Measurements from ENCODE around the gene P4HA2. TPM values are rescaled to one million over a fixed set of nuclear protein-coding genes. Genes with fewer than 3 reads are reported as not detected.
"Not testable (repeated sequence)": the region's sequence is repeated elsewhere in the genome, so short reads cannot be mapped to it uniquely, and the experiment has no call there.

P4HA2 gene
- total RNA-seq, 2 experiments from 2014 or later: 8.3 to 19.4 TPM

GRCh38 chr5:132183723-132184122 is 43.9 kb downstream of the P4HA2 start:
- no peak for ATAC-seq
- no peak overlapping the region for H3K27ac Mint-ChIP-seq

GRCh38 chr5:132182359-132183040 is 45.2 kb downstream of the P4HA2 start:
- DNase-seq (no peak), ATAC-seq (no peak)
- Mint-ChIP-seq H3K4me3 (no peak overlapping the region), H3K27ac (no peak overlapping the region), H3K4me1 (peaks cover 37% of the 10 kb centered on the region), H3K36me3 (peaks cover 4% of the 10 kb centered on the region), H3K9me3 (ENCODE audit: low read depth) (peaks cover 2% of the 10 kb centered on the region), H3K27me3 (peaks cover 2% of the 10 kb centered on the region)
- CTCF ChIA-PET: interaction anchor here (1.3 kb wide), 1 partner anchor 7 kb away, joined by 3 read pairs; no protein-coding TSS in a partner anchor

More at GRCh38 chr5:132183723-132184122, 43.9 kb downstream of the P4HA2 start:
- H3K9me3 Mint-ChIP-seq (ENCODE audit: low read depth): peaks cover 2% of the 10 kb centered on the region
- CTCF ChIA-PET: no interaction called here
- no peak for DNase-seq
- peaks cover 26% of the 10 kb centered on the region for H3K4me1 Mint-ChIP-seq
- no peak overlapping the region for H3K4me3 Mint-ChIP-seq
- H3K36me3 Mint-ChIP-seq: peaks cover 4% of the 10 kb centered on the region
- peaks cover 6% of the 10 kb centered on the region for H3K27me3 Mint-ChIP-seq

GRCh38 chr5:132181011-132181629 is 46.5 kb downstream of the P4HA2 start:
- no peak for ATAC-seq
- CTCF ChIA-PET: interaction anchor here (0.8 to 5.5 kb wide), 16 partner anchors 9 to 550 kb away, joined by 3 to 41 read pairs (median 4); partner anchors contain the start of genes P4HA2, SLC22A4 and SLC22A5
- Mint-ChIP-seq H3K4me3 (no peak overlapping the region), H3K36me3 (peaks cover 7% of the 10 kb centered on the region), H3K27me3 (peaks cover 2% of the 10 kb centered on the region), H3K9me3 (ENCODE audit: low read depth) (peaks cover 2% of the 10 kb centered on the region), H3K4me1 (peaks cover 49% of the 10 kb centered on the region), H3K27ac (no peak overlapping the region)
- no peak for DNase-seq

- H3K36me3 Mint-ChIP-seq: peaks cover 7% of the 10 kb centered on the region
Measured at GRCh38 chr5:132180134-132180745, 47.4 kb downstream of the P4HA2 start.

GRCh38 chr5:132179405-132179804 is 48.2 kb downstream of the P4HA2 start:
- DNase-seq (peak; percentile 57), ATAC-seq (peak; percentile 66)
- Mint-ChIP-seq H3K27me3 (no peaks in the 10 kb centered on the region), H3K4me3 (peak overlapping the region; percentile 25), H3K4me1 (peaks cover 49% of the 10 kb centered on the region), H3K9me3 (ENCODE audit: low read depth) (peaks cover 2% of the 10 kb centered on the region), H3K27ac (peak overlapping the region; percentile 84), H3K36me3 (peaks cover 7% of the 10 kb centered on the region)
- CTCF ChIA-PET: interaction anchor here (0.6 to 5.5 kb wide), 18 partner anchors 10 to 548 kb away, joined by 3 to 41 read pairs (median 4); no protein-coding TSS in a partner anchor

More at GRCh38 chr5:132180134-132180745, 47.4 kb downstream of the P4HA2 start:
- no peak for DNase-seq
- H3K4me1 Mint-ChIP-seq: peaks cover 49% of the 10 kb centered on the region
- no peaks in the 10 kb centered on the region for H3K27me3 Mint-ChIP-seq
- H3K4me3 Mint-ChIP-seq: peak overlapping the region; percentile 25
- H3K9me3 Mint-ChIP-seq (ENCODE audit: low read depth): peaks cover 2% of the 10 kb centered on the region
- CTCF ChIA-PET: interaction anchor here (0.6 to 5.5 kb wide), 30 partner anchors 10 to 549 kb away, joined by 3 to 41 read pairs (median 3); partner anchors contain the start of genes P4HA2, SLC22A4 and SLC22A5
- ATAC-seq: peak; percentile 25
- H3K27ac Mint-ChIP-seq: peak overlapping the region; percentile 84

GRCh38 chr5:132177691-132178149 is 49.9 kb downstream of the P4HA2 start:
- Mint-ChIP-seq H3K27ac (peak overlapping the region; percentile 49), H3K4me1 (peaks cover 45% of the 10 kb centered on the region), H3K36me3 (peaks cover 3% of the 10 kb centered on the region), H3K4me3 (no peak overlapping the region), H3K9me3 (ENCODE audit: low read depth) (no peaks in the 10 kb centered on the region), H3K27me3 (no peaks in the 10 kb centered on the region)
- no peak for DNase-seq
- no peak for ATAC-seq
- CTCF ChIA-PET: interaction anchor here (1.3 to 5.5 kb wide), 6 partner anchors 12 to 114 kb away, joined by 3 to 41 read pairs (median 6); no protein-coding TSS in a partner anchor

- peak; percentile 56 for ATAC-seq
- Mint-ChIP-seq H3K27ac (peak overlapping the region; percentile 83), H3K4me3 (peak overlapping the region; percentile 2), H3K4me1 (peaks cover 45% of the 10 kb centered on the region), H3K27me3 (no peaks in the 10 kb centered on the region), H3K9me3 (ENCODE audit: low read depth) (no peaks in the 10 kb centered on the region), H3K36me3 (peaks cover 3% of the 10 kb centered on the region)
- DNase-seq: no peak
- CTCF ChIA-PET: interaction anchor here (1.3 to 5.5 kb wide), 5 partner anchors 13 to 114 kb away, joined by 4 to 41 read pairs (median 6); no protein-coding TSS in a partner anchor
Measured at GRCh38 chr5:132176987-132177386, 50.7 kb downstream of the P4HA2 start.

- peaks cover 45% of the 10 kb centered on the region for H3K4me1 Mint-ChIP-seq
- ATAC-seq (peak; percentile 58), DNase-seq (peak; percentile 59)
- H3K36me3 Mint-ChIP-seq: peaks cover 3% of the 10 kb centered on the region
- no peaks in the 10 kb centered on the region for H3K9me3 Mint-ChIP-seq (ENCODE audit: low read depth)
- H3K27ac Mint-ChIP-seq: peak overlapping the region; percentile 83
- H3K27me3 Mint-ChIP-seq: no peaks in the 10 kb centered on the region
- peak overlapping the region; percentile 57 for H3K4me3 Mint-ChIP-seq
- CTCF ChIA-PET: interaction anchor here (1.3 to 5.5 kb wide), 5 partner anchors 13 to 113 kb away, joined by 4 to 41 read pairs (median 6); no protein-coding TSS in a partner anchor
Measured at GRCh38 chr5:132176521-132176945, 51.1 kb downstream of the P4HA2 start.

- H3K9me3 Mint-ChIP-seq (ENCODE audit: low read depth): peaks cover 5% of the 10 kb centered on the region
- CTCF ChIA-PET: interaction anchor here (0.8 to 1.9 kb wide), 5 partner anchors 14 to 100 kb away, joined by 3 to 4 read pairs (median 3); no protein-coding TSS in a partner anchor
- DNase-seq (no peak), ATAC-seq (no peak)
- H3K4me1 Mint-ChIP-seq: peaks cover 5% of the 10 kb centered on the region
- no peak overlapping the region for H3K4me3 Mint-ChIP-seq
- no peak overlapping the region for H3K27ac Mint-ChIP-seq
- peaks cover 4% of the 10 kb centered on the region for H3K36me3 Mint-ChIP-seq
- no peaks in the 10 kb centered on the region for H3K27me3 Mint-ChIP-seq
Measured at GRCh38 chr5:132162945-132163344, 64.7 kb downstream of the P4HA2 start.

- ATAC-seq; H3K9me3 Mint-ChIP-seq (ENCODE audit: low read depth); H3K27ac Mint-ChIP-seq; H3K4me1 Mint-ChIP-seq; H3K36me3 Mint-ChIP-seq; H3K4me3 Mint-ChIP-seq; DNase-seq; CTCF ChIA-PET; H3K27me3 Mint-ChIP-seq: not testable (repeated sequence)
Measured at GRCh38 chr5:132161574-132162326, 65.9 kb downstream of the P4HA2 start.

GRCh38 chr5:132156413-132156812 is 71.2 kb downstream of the P4HA2 start:
- CTCF ChIA-PET: interaction anchor here (1.6 kb wide), 1 partner anchor 82 kb away, joined by 3 read pairs; no protein-coding TSS in a partner anchor
- ATAC-seq: no peak
- Mint-ChIP-seq H3K36me3 (peaks cover 15% of the 10 kb centered on the region), H3K9me3 (ENCODE audit: low read depth) (peaks cover 13% of the 10 kb centered on the region), H3K4me3 (no peak overlapping the region), H3K27me3 (peaks cover 10% of the 10 kb centered on the region), H3K4me1 (no peaks in the 10 kb centered on the region), H3K27ac (no peak overlapping the region)
- no peak for DNase-seq

GRCh38 chr5:132150565-132150964 is 77.1 kb downstream of the P4HA2 start:
- H3K27me3 Mint-ChIP-seq: peaks cover 7% of the 10 kb centered on the region
- no peak overlapping the region for H3K27ac Mint-ChIP-seq
- CTCF ChIA-PET: interaction anchor here (1.3 kb wide), 1 partner anchor 17 kb away, joined by 3 read pairs; no protein-coding TSS in a partner anchor
- H3K4me3 Mint-ChIP-seq: no peak overlapping the region
- ATAC-seq (no peak), DNase-seq (no peak)
- no peaks in the 10 kb centered on the region for H3K4me1 Mint-ChIP-seq
- H3K36me3 Mint-ChIP-seq: peaks cover 11% of the 10 kb centered on the region
- H3K9me3 Mint-ChIP-seq (ENCODE audit: low read depth): peaks cover 5% of the 10 kb centered on the region
